Stimulated activated CD8-positive, alpha-beta memory T cell treated with anti-CD3 and anti-CD28 coated beads, Interleukin-7, amount 100 ng/mL, for 4 hours (primary cell): Measurements from ENCODE around the gene OS9.
"Not testable (repeated sequence)": the region's sequence is repeated elsewhere in the genome, so short reads cannot be mapped to it uniquely, and the experiment has no call there.

Experiments used
- DNase-seq, 2 donors: peaks; one replicate each; pipeline ENCODE4 v3.0.0-alpha.2; 2020; ENCODE audit warnings: low read depth in 2 of 2

The OS9 gene

GRCh38 chr12:57693659-57694458, at the start of gene OS9:
Gene OS9 (plus strand): TSS chr12:57694132. CDS start chr12:57694162, 30 bp downstream.
- peak; percentile 89 to 98 for DNase-seq

GRCh38 chr12:57645990-57646658, 47.8 kb upstream of the OS9 start:
- DNase-seq, result not testable (repeated sequence)

GRCh38 chr12:57646659-57647049, 47.3 kb upstream of the OS9 start:
- DNase-seq, result not testable (repeated sequence)

- no peak for DNase-seq
Observed at GRCh38 chr12:57654042-57654441, 39.9 kb upstream of the OS9 start.

- no peak for DNase-seq
Observed at GRCh38 chr12:57655541-57656240, 38.2 kb upstream of the OS9 start.

- DNase-seq, result not testable (repeated sequence)
Observed at GRCh38 chr12:57656408-57656807, 37.5 kb upstream of the OS9 start.

- no peak for DNase-seq
Observed at GRCh38 chr12:57657744-57658143, 36.2 kb upstream of the OS9 start.

- DNase-seq, result no peak
Observed at GRCh38 chr12:57658890-57659289, 35.0 kb upstream of the OS9 start.

GRCh38 chr12:57661376-57661775, 32.6 kb upstream of the OS9 start:
- DNase-seq, result no peak

GRCh38 chr12:57665066-57665820, 28.7 kb upstream of the OS9 start:
- not testable (repeated sequence) for DNase-seq

- no peak for DNase-seq
Observed at GRCh38 chr12:57666897-57667296, 27.0 kb upstream of the OS9 start.

GRCh38 chr12:57669691-57670090, 24.2 kb upstream of the OS9 start:
- DNase-seq, result not testable (repeated sequence)

GRCh38 chr12:57671811-57672210, 22.1 kb upstream of the OS9 start:
- DNase-seq, result not testable (repeated sequence)

- DNase-seq, result no peak
Observed at GRCh38 chr12:57672801-57673200, 21.1 kb upstream of the OS9 start.

GRCh38 chr12:57674691-57675090, 19.2 kb upstream of the OS9 start:
- DNase-seq, result no peak

GRCh38 chr12:57677947-57678346, 16.0 kb upstream of the OS9 start:
- DNase-seq, result not testable (repeated sequence)

GRCh38 chr12:57679697-57680096, 14.2 kb upstream of the OS9 start:
- no peak for DNase-seq

- DNase-seq, result no peak
Observed at GRCh38 chr12:57687862-57688261, 6.1 kb upstream of the OS9 start.

GRCh38 chr12:57688931-57689330, 5.0 kb upstream of the OS9 start:
- no peak for DNase-seq

- no peak for DNase-seq
Observed at GRCh38 chr12:57692500-57692899, 1.4 kb upstream of the OS9 start.

GRCh38 chr12:57693317-57693658, 644 bp upstream of the OS9 start:
- peak in 1 of 2 donors; percentile 2 for DNase-seq

GRCh38 chr12:57694459-57695019, 607 bp downstream of the OS9 start:
- no peak for DNase-seq
